HepG2 (cell line): ENCODE data around the gene BABAM2. TPM values are rescaled to one million over a fixed set of nuclear protein-coding genes. Genes with fewer than 3 reads are reported as not detected.

Experiments
- ATAC-seq: fragments of 200-7000 bp; cut with Tn5 transposase; 3 replicates; pipeline ENCODE4 v1.9.1; 2020; ENCODE audit warnings: mild to moderate bottlenecking, moderate library complexity
- BruUV-seq: library from RNA; stranded (reverse); fragments of 400-500 nt; replicated peaks from 2 replicates; lab custom pipeline; 2021; lab: Mats Ljungman, UMichigan
- CTCF ChIA-PET: fragments of 300-600 bp; formaldehyde crosslinking; extraction: SDS; loops from one replicate; lab custom pipeline; 2021; ENCODE audit warnings: low total read pairs, inconsistent platforms, low intra/inter-chr PET ratio; lab: Yijun Ruan, JAX
- POLR2A ChIA-PET: fragments of 350-600 bp; sonication (Branson Sonifier 250); formaldehyde crosslinking; loops from one replicate; lab custom pipeline; 2020; ENCODE audit warnings: antibody characterized with exemption, inconsistent platforms; lab: Yijun Ruan, JAX
- DNase-seq: peaks from one replicate; pipeline ENCODE4 v3.0.0-alpha.2; 2015; ENCODE audit warnings: low spot score
- FAIRE-seq: peaks from 3 replicates; lab custom pipeline; 2011; peaks lifted over from hg19 to GRCh38; lab: Jason Lieb, UNC
- H2AFZ ChIP-seq: one replicate; pipeline ENCODE4 v1.6.1; 2011; ENCODE audit warnings: low read length, inconsistent platforms
- H3K27ac ChIP-seq: fragments of 300-600 bp; 3 replicates; pipeline ENCODE4 v1.8.0; 2011; ENCODE audit warnings: mixed run types, mild to moderate bottlenecking, mixed read lengths, low read length, inconsistent platforms; ENCODE audit not compliant: insufficient read depth; ENCODE audit errors: extremely low read length
- H3K27me3 ChIP-seq, 2 experiments: fragments of 200-600 bp in 1 of 2; 2 replicates in 1 of 2; 3 replicates in 1 of 2; pipeline versions ENCODE4 v1.6.0 to v1.8.0; 2011; ENCODE audit warnings: low read length in 2 of 2, mild to moderate bottlenecking in 2 of 2, moderate library complexity in 2 of 2, inconsistent platforms in 1 of 2; ENCODE audit not compliant: insufficient read depth in 2 of 2, control insufficient read depth in 1 of 2
- H3K36me3 ChIP-seq, 2 experiments: fragments of 200-600 bp in 1 of 2; replicated peaks in 1 of 2; 2 replicates in 1 of 2; 3 replicates in 1 of 2; pipeline versions ENCODE4 v1.5.1 to v1.8.0; 2011; ENCODE audit warnings: low read length in 2 of 2, inconsistent platforms in 1 of 2; ENCODE audit not compliant: insufficient read depth in 2 of 2, control insufficient read depth in 1 of 2
- H3K4me1 ChIP-seq: 2 replicates; pipeline ENCODE4 v1.5.1; 2012; ENCODE audit warnings: low read length, inconsistent platforms; ENCODE audit not compliant: insufficient read depth
- H3K4me2 ChIP-seq: 2 replicates; pipeline ENCODE4 v1.6.0; 2011; ENCODE audit warnings: low read depth, low read length, inconsistent platforms
- H3K4me3 ChIP-seq, 3 experiments: fragments of 200-600 bp in 1 of 3; sonication (generic), shearing (Covaris generic) in 1 of 3; replicated peaks in 1 of 3; 2 replicates each; pipeline ENCODE4 v1.5.1; 2011 to 2016; ENCODE audit warnings: low read length in 3 of 3, inconsistent platforms in 2 of 3, low read depth in 2 of 3, mild to moderate bottlenecking in 2 of 3, control low read depth in 1 of 3, mixed read lengths in 1 of 3; ENCODE audit not compliant: insufficient read depth in 1 of 3
- H3K79me2 ChIP-seq: one replicate; pipeline ENCODE4 v1.6.1; 2011; ENCODE audit warnings: low read length, inconsistent platforms; ENCODE audit not compliant: insufficient read depth
- H3K9ac ChIP-seq: 2 replicates; pipeline ENCODE4 v1.6.0; 2011; ENCODE audit warnings: mild to moderate bottlenecking, low read depth, low read length, inconsistent platforms; ENCODE audit not compliant: insufficient read depth
- H3K9me3 ChIP-seq: 2 replicates; pipeline ENCODE4 v1.5.1; 2012; ENCODE audit warnings: mild to moderate bottlenecking, low read length
- H4K20me1 ChIP-seq: 2 replicates; pipeline ENCODE4 v1.6.0; 2011; ENCODE audit warnings: inconsistent platforms, mild to moderate bottlenecking, low read length, moderate library complexity; ENCODE audit not compliant: insufficient read depth
- MNT ChIP-seq: fragments of 450-650 bp; IDR thresholded peaks from 2 replicates; pipeline ENCODE4 v1.6.1; 2016
- MYC ChIP-seq: sonication (generic); formaldehyde crosslinking; IDR thresholded peaks from 2 replicates; pipeline ENCODE4 v1.9.0; 2021; ENCODE audit warnings: missing genetic modification reagents, borderline replicate concordance
- NCOA1 ChIP-seq: sonication (generic); formaldehyde crosslinking; IDR thresholded peaks from 2 replicates; pipeline ENCODE4 v1.9.0; 2021; ENCODE audit warnings: missing genetic modification reagents
- TBX2 ChIP-seq: sonication (generic); formaldehyde crosslinking; IDR thresholded peaks from 2 replicates; pipeline ENCODE4 v1.5.0; 2020; ENCODE audit warnings: missing genetic modification reagents, mild to moderate bottlenecking, borderline replicate concordance
- TRAFD1 ChIP-seq: sonication (generic); formaldehyde crosslinking; IDR thresholded peaks from 2 replicates; pipeline ENCODE4 v1.5.1; 2020; ENCODE audit warnings: missing genetic modification reagents, mild to moderate bottlenecking, borderline replicate concordance
- ZNF616 ChIP-seq: sonication (generic); formaldehyde crosslinking; IDR thresholded peaks from 2 replicates; pipeline ENCODE4 v1.5.0; 2020; ENCODE audit warnings: low read depth, mild to moderate bottlenecking, missing genetic modification reagents
- ZNF768 ChIP-seq: sonication (generic); formaldehyde crosslinking; IDR thresholded peaks from 2 replicates; pipeline ENCODE4 v1.4.0; 2020; ENCODE audit warnings: missing genetic modification reagents
- ZNF788 ChIP-seq: sonication (generic); formaldehyde crosslinking; IDR thresholded peaks from 2 replicates; pipeline ENCODE4 v1.5.0; 2020; ENCODE audit warnings: mild to moderate bottlenecking, missing genetic modification reagents, borderline replicate concordance
- ZNF879 ChIP-seq: sonication (generic); formaldehyde crosslinking; IDR thresholded peaks from 2 replicates; pipeline ENCODE4 v1.8.1; 2023; ENCODE audit warnings: missing genetic modification reagents
- whole genome bisulfite sequencing: methylation state at CpG from one replicate; pipeline ENCODE4 v1.1.6; 2017; ENCODE audit warnings: low lambda C conversion rate; 5-methylcytosine and 5-hydroxymethylcytosine counted together
- in situ Hi-C: cut with HindIII; loops from 2 replicates; pipeline ENCODE4 v1.10.0; 2017; ENCODE audit warnings: low pct_unique_long_range_greater_than_20kb; ENCODE audit not compliant: extremely low pct_ligation_motif_present
- intact Hi-C: fragments of 100-400 bp; cut with micrococcal nuclease; formaldehyde crosslinking; loops from one replicate; pipeline ENCODE4 v1.10.0; 2022; ENCODE audit not compliant: unreplicated experiment
- polyA plus RNA-seq, 8 experiments: library from polyadenylated mRNA; depleted of rRNA in 3 of 8; stranded (reverse) in 7 of 8; unstranded in 1 of 8; fragments of >200 nt; fragmentation: Illumina TruSeq in 4 of 8; extraction: Trizol in 4 of 8; gene quantifications; 2 replicates each; pipeline versions ENCODE4 v1.2.1 to v1.2.3, GENCODE V29; 2011 to 2016; ENCODE audit warnings: low read depth in 4 of 8, missing spikeins in 1 of 8, mixed read lengths in 1 of 8; ENCODE audit not compliant: insufficient read depth in 1 of 8
- total RNA-seq, 5 experiments: library from RNA; depleted of rRNA; stranded (reverse); fragments of >200 nt; fragmentation: Illumina TruSeq; extraction: Trizol; gene quantifications; 2 replicates each; pipeline ENCODE4 v1.2.3, GENCODE V29; 2016; ENCODE audit warnings: low read depth in 1 of 5
- TF ChIP-seq, protein P1 (sequence below): sonication (generic); formaldehyde crosslinking; IDR thresholded peaks from 2 replicates; pipeline ENCODE4 v1.5.0; 2020; ENCODE audit warnings: missing genetic modification reagents
- TF ChIP-seq, protein P2 (sequence below): IDR thresholded peaks from 2 replicates; pipeline ENCODE4 v1.6.1; 2012; ENCODE audit warnings: low read depth, low read length, improper control_type of control experiment
- TF ChIP-seq, protein P3 (sequence below): sonication (generic); formaldehyde crosslinking; IDR thresholded peaks from 2 replicates; pipeline ENCODE4 v1.5.1; 2020; ENCODE audit warnings: mild to moderate bottlenecking, missing genetic modification reagents, moderate library complexity

The BABAM2 gene
- total and polyA plus RNA-seq, 2 of the 13 experiments (the other 11 are each of a cell fraction or from before 2014, with no cell fraction given): 24.9 to 28.0 TPM

DNA sequence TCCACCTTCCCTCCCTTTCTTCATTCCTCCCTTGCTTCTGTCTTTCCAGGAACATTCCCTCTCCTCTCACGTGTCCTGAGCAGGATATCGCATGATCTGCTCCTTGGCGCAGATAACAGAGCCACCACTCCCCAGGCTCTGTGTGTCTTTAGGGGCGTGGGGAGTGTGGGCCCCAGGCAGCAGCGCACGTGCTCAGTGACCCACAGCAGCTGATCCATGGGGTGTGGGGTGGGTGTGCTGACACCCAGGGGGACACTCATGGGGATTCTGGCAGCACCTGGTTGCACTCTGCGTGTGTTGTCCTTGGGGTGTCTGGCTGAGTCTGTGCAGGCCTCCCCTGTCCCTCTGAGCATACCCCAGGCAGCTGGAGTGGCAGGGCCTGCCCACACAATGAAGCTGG, 492.2 kb downstream of the BABAM2 start:
- Histone ChIP-seq H2AFZ (no peak overlapping the region), H4K20me1 (no peaks in the 10 kb centered on the region), H3K27ac (no peak overlapping the region), H3K4me2 (no peak overlapping the region), H3K4me1 (peaks cover 24% of the 10 kb centered on the region), H3K27me3 (peaks cover 5 to 61% of the 10 kb centered on the region in 2 experiments; a peak in 4 of 5 replicates), H3K79me2 (no peaks in the 10 kb centered on the region), H3K9ac (no peak overlapping the region), H3K36me3 (no peaks in the 10 kb centered on the region), H3K9me3 (no peaks in the 10 kb centered on the region), H3K4me3 (no peak overlapping the region)
- ATAC-seq: peak; percentile 29
- ChIA-PET CTCF (no interaction called here), POLR2A (interaction anchor here (1.0 to 1.1 kb wide), 2 partner anchors 10 to 17 kb away, joined by 3 to 5 read pairs; partner anchors contain the start of gene FOSL2)
- WGBS: 38% methylated on average over 6 of the region's 7 CpGs
- no peak for DNase-seq
- FAIRE-seq: no peak
- in situ Hi-C loops (no loop called here), intact Hi-C loops (no loop called here)
- no TSS peak for BruUV-seq
- TF ChIP-seq TBX2 (CRISPR knock-in tag): no peak
- TF ChIP-seq ZNF879: no peak
- no peak for TF ChIP-seq ZNF788
- peak; percentile 27; the same call in 1 of the 2 replicates for TF ChIP-seq ZNF768 (CRISPR knock-in tag)
- TF ChIP-seq MYC: peak; percentile 4; the same call in 1 of the 2 replicates
- TF ChIP-seq NCOA1 (CRISPR knock-in tag): no peak
- no peak for TF ChIP-seq TRAFD1
- TF ChIP-seq, protein P1, sequence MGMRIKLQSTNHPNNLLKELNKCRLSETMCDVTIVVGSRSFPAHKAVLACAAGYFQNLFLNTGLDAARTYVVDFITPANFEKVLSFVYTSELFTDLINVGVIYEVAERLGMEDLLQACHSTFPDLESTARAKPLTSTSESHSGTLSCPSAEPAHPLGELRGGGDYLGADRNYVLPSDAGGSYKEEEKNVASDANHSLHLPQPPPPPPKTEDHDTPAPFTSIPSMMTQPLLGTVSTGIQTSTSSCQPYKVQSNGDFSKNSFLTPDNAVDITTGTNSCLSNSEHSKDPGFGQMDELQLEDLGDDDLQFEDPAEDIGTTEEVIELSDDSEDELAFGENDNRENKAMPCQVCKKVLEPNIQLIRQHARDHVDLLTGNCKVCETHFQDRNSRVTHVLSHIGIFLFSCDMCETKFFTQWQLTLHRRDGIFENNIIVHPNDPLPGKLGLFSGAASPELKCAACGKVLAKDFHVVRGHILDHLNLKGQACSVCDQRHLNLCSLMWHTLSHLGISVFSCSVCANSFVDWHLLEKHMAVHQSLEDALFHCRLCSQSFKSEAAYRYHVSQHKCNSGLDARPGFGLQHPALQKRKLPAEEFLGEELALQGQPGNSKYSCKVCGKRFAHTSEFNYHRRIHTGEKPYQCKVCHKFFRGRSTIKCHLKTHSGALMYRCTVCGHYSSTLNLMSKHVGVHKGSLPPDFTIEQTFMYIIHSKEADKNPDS (CRISPR knock-in tag): no peak
- no peak for TF ChIP-seq ZNF616 (CRISPR knock-in tag)
- TF ChIP-seq, protein P2, sequence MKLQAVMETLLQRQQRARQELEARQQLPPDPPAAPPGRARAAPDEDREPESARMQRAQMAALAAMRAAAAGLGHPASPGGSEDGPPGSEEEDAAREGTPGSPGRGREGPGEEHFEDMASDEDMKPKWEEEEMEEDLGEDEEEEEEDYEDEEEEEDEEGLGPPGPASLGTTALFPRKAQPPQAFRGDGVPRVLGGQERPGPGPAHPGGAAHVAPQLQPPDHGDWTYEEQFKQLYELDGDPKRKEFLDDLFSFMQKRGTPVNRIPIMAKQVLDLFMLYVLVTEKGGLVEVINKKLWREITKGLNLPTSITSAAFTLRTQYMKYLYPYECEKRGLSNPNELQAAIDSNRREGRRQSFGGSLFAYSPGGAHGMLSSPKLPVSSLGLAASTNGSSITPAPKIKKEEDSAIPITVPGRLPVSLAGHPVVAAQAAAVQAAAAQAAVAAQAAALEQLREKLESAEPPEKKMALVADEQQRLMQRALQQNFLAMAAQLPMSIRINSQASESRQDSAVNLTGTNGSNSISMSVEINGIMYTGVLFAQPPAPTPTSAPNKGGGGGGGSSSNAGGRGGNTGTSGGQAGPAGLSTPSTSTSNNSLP: no peak
- TF ChIP-seq MNT: peak; percentile 6; the same call in 1 of the 2 replicates
- TF ChIP-seq, protein P3, sequence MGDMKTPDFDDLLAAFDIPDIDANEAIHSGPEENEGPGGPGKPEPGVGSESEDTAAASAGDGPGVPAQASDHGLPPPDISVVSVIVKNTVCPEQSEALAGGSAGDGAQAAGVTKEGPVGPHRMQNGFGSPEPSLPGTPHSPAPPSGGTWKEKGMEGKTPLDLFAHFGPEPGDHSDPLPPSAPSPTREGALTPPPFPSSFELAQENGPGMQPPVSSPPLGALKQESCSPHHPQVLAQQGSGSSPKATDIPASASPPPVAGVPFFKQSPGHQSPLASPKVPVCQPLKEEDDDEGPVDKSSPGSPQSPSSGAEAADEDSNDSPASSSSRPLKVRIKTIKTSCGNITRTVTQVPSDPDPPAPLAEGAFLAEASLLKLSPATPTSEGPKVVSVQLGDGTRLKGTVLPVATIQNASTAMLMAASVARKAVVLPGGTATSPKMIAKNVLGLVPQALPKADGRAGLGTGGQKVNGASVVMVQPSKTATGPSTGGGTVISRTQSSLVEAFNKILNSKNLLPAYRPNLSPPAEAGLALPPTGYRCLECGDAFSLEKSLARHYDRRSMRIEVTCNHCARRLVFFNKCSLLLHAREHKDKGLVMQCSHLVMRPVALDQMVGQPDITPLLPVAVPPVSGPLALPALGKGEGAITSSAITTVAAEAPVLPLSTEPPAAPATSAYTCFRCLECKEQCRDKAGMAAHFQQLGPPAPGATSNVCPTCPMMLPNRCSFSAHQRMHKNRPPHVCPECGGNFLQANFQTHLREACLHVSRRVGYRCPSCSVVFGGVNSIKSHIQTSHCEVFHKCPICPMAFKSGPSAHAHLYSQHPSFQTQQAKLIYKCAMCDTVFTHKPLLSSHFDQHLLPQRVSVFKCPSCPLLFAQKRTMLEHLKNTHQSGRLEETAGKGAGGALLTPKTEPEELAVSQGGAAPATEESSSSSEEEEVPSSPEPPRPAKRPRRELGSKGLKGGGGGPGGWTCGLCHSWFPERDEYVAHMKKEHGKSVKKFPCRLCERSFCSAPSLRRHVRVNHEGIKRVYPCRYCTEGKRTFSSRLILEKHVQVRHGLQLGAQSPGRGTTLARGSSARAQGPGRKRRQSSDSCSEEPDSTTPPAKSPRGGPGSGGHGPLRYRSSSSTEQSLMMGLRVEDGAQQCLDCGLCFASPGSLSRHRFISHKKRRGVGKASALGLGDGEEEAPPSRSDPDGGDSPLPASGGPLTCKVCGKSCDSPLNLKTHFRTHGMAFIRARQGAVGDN (CRISPR knock-in tag): peak; percentile 33; the same call in 1 of the 2 replicates
